Upper lobe of right lung (tissue), 1 donor: ENCODE results near the gene RDX. TPM values are rescaled to one million over a fixed set of nuclear protein-coding genes. Genes with fewer than 3 reads are reported as not detected.

ENCODE experiments used
- ATAC-seq: fragments of 200-7000 bp; cut with Tn5 transposase; one replicate; pipeline ENCODE4 v1.9.1; 2020; ENCODE audit warnings: mild to moderate bottlenecking, moderate library complexity
- DNase-seq: peaks from one replicate; pipeline ENCODE4 v3.0.0-alpha.2; 2020
- H3K27ac ChIP-seq: fragments of 200-600 bp; one replicate; pipeline ENCODE4 v1.8.0; 2022
- H3K27me3 ChIP-seq: fragments of 200-600 bp; one replicate; pipeline ENCODE4 v1.8.0; 2022; ENCODE audit warnings: mild to moderate bottlenecking
- H3K36me3 ChIP-seq: fragments of 200-600 bp; one replicate; pipeline ENCODE4 v1.8.0; 2022
- H3K4me1 ChIP-seq: fragments of 200-600 bp; one replicate; pipeline ENCODE4 v1.8.0; 2022
- H3K4me3 ChIP-seq: fragments of 200-600 bp; one replicate; pipeline ENCODE4 v1.8.0; 2022; ENCODE audit warnings: mild to moderate bottlenecking
- H3K9me3 ChIP-seq: fragments of 200-600 bp; one replicate; pipeline ENCODE4 v1.8.0; 2022
- CTCF ChIP-seq: fragments of 200-600 bp; IDR thresholded peaks from one replicate; pipeline ENCODE4 v1.8.0; 2022; ENCODE audit warnings: antibody characterized with exemption
- intact Hi-C: fragments of 100-400 bp; cut with DNase I; formaldehyde crosslinking; loops from one replicate; pipeline ENCODE4 v1.11.0; 2022
- total RNA-seq: library from RNA; stranded (reverse); fragmentation: NEBNext Ultra II Directional; extraction: Animal tissue kit (Norgen Biotek cat#: 25700); gene quantifications from one replicate; pipeline ENCODE4 v1.2.1, GENCODE V29; 2021
- donor health status: DM: no; HTN: yes; CAD: no; lungs with severe emphysema.

RDX gene
- total RNA-seq, 1 donor from 2014 or later: 146 TPM

DNA sequence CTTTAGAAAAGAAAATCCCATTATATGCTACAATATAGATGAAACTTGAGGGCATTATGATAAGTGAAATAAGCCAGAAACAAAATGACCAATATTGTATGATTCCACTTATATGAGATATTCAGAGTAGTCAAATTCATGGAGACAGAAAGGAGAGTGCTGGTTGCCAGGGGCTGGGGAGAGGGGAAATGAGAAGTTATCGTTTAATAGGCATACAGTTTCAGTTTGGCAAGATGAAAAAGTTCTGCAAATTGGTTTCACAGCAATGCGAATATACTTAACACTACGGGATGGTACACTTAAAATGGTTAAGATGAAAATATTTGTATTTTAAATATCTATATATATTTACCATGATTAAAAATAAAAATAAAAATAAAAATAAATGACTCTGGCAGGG, 31.1 kb upstream of the RDX start:
- Histone ChIP-seq H3K4me3 (no peak overlapping the region), H3K27me3 (no peaks in the 10 kb centered on the region), H3K36me3 (no peaks in the 10 kb centered on the region), H3K4me1 (no peaks in the 10 kb centered on the region), H3K9me3 (no peaks in the 10 kb centered on the region), H3K27ac (no peak overlapping the region)
- DNase-seq: no peak
- intact Hi-C loops: no loop called here
- TF ChIP-seq CTCF: no peak
- ATAC-seq: no peak

- no peak for TF ChIP-seq CTCF
- intact Hi-C loops: no loop called here
- Histone ChIP-seq H3K27me3 (no peaks in the 10 kb centered on the region), H3K36me3 (no peaks in the 10 kb centered on the region), H3K4me3 (no peak overlapping the region), H3K27ac (no peak overlapping the region), H3K9me3 (no peaks in the 10 kb centered on the region), H3K4me1 (no peaks in the 10 kb centered on the region)
- DNase-seq (no peak), ATAC-seq (no peak)
Measured at GRCh38 chr11:110323786-110324185, 27.4 kb upstream of the RDX start.

DNA sequence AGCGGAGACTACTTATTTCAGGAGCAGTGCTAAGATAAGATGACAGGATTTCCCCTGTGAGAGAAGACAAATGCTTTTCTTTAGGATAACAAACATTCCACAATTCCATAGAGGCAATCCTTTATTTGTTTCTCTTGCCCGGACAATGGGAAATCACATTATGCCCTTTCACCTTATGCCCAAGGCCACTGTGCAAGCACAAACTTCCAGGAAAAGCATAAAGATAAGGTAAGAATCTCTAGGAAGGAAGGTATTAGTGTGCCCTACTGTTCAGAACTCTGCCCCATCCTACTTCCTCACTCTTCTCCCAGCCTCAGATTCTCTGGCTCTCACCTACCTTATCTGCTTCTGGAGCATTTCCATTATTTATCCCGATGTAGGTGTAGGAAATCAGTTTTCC, 23.1 kb upstream of the RDX start:
- intact Hi-C loops: no loop called here
- DNase-seq: no peak
- ATAC-seq: no peak
- H3K27me3 ChIP-seq: no peaks in the 10 kb centered on the region
- H3K27ac ChIP-seq: no peak overlapping the region
- TF ChIP-seq CTCF: no peak
- H3K36me3 ChIP-seq: no peaks in the 10 kb centered on the region
- no peak overlapping the region for H3K4me3 ChIP-seq
- no peaks in the 10 kb centered on the region for H3K4me1 ChIP-seq
- H3K9me3 ChIP-seq: no peaks in the 10 kb centered on the region

- Histone ChIP-seq H3K27ac (no peak overlapping the region), H3K27me3 (no peaks in the 10 kb centered on the region), H3K36me3 (no peaks in the 10 kb centered on the region), H3K4me3 (no peak overlapping the region), H3K4me1 (no peaks in the 10 kb centered on the region), H3K9me3 (no peaks in the 10 kb centered on the region)
- peak; percentile 31 for ATAC-seq
- intact Hi-C loops: no loop called here
- TF ChIP-seq CTCF: no peak
- no peak for DNase-seq
Measured at GRCh38 chr11:110318638-110319404, 22.4 kb upstream of the RDX start.

DNA sequence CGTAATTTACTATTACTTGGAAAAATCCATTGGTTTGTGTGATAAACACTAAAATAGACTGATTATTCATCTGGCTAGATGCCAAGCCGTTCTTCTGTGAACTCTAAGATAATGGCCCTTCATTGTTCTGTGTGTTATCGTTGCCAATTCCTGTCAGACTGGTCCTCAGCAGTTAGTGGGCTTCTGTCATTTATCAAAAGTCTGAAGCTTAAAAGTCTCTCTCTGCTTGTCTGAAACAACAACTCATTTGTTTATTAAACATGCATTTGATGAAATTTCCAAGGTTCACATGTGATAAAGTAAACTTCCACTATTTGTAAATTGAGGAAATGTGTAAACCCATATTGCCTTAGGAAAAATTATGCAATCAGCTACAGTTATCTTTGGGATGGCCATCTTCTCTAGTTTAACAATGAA, 21.1 kb upstream of the RDX start:
- Histone ChIP-seq H3K36me3 (no peaks in the 10 kb centered on the region), H3K4me3 (no peak overlapping the region), H3K27ac (no peak overlapping the region), H3K4me1 (no peaks in the 10 kb centered on the region), H3K9me3 (no peaks in the 10 kb centered on the region), H3K27me3 (no peaks in the 10 kb centered on the region)
- DNase-seq (no peak), ATAC-seq (peak; percentile 36)
- intact Hi-C loops: no loop called here
- TF ChIP-seq CTCF: no peak
